Cardiac muscle cell (in vitro differentiated cells and primary cell): ENCODE measurements around the gene TMEM43. TPM values are rescaled to one million over a fixed set of nuclear protein-coding genes. Genes with fewer than 3 reads are reported as not detected.

Experiments
- DNase-seq, 2 donors: peaks; one replicate each; pipeline versions ENCODE4 v3.0.0 to v3.0.0-alpha.2; 2010 to 2017; ENCODE audit warnings: low read depth in 1 of 2, low spot score in 1 of 2
- H3K27ac ChIP-seq: fragments of 200-600 bp; sonication (generic); 2 replicates; pipeline ENCODE4 v1.5.1; 2016
- H3K27me3 ChIP-seq: fragments of 200-600 bp; sonication (generic); 2 replicates; pipeline ENCODE4 v1.6.0; 2016; ENCODE audit warnings: control low read depth
- H3K36me3 ChIP-seq: fragments of 200-600 bp; sonication (generic); 2 replicates; pipeline ENCODE4 v1.5.1; 2016; ENCODE audit warnings: control low read depth
- H3K4me1 ChIP-seq: fragments of 200-600 bp; sonication (generic); 2 replicates; pipeline ENCODE4 v1.8.1; 2017; ENCODE audit warnings: low read depth, mild to moderate bottlenecking, mixed run types
- H3K4me3 ChIP-seq: fragments of 200-600 bp; sonication (generic); 2 replicates; pipeline ENCODE4 v1.5.1; 2016; ENCODE audit warnings: mild to moderate bottlenecking
- H3K9me3 ChIP-seq: fragments of 200-600 bp; sonication (generic); 2 replicates; pipeline ENCODE4 v1.5.1; 2017; ENCODE audit warnings: low read depth, mild to moderate bottlenecking, control low read depth
- CTCF ChIP-seq: IDR thresholded peaks from 2 replicates; pipeline ENCODE4 v1.5.1; 2012; ENCODE audit warnings: low read depth, mild to moderate bottlenecking, low read length
- polyA plus RNA-seq: library from polyadenylated mRNA; unstranded; fragments of >200 nt; fragmentation: Nextera tagmentation; extraction: Ambion mirVana; gene quantifications from 2 replicates; pipeline ENCODE4 v1.2.1, GENCODE V29; 2016
- total RNA-seq: library from RNA; depleted of rRNA; stranded (reverse); fragments of >200 nt; gene quantifications from 2 replicates; pipeline ENCODE4 v1.2.3, GENCODE V29; 2016

The TMEM43 gene
- total and polyA plus RNA-seq, 2 experiments from 2014 or later: 21.5 to 27.4 TPM

DNA sequence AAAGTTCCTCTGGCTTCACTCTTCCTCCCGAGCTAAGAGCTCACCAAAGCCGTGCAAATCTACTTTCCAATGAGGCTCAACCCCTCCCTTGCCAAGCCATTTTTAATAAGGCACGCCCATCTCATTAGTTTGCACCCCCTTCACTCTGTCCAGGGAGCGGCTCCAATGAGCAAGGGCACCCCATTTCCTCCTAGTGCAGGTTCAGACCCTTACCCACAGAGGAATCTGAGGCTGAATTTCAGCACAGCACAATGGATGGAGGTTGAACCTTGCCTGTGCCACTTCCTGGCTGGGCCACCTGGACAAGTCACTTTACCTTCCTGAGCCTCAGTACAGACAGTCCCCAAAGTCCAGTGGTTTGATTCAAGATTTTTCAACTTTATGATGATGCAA is 28.1 kb downstream of the TMEM43 start:
- no peak overlapping the region for H3K27ac ChIP-seq

DNA sequence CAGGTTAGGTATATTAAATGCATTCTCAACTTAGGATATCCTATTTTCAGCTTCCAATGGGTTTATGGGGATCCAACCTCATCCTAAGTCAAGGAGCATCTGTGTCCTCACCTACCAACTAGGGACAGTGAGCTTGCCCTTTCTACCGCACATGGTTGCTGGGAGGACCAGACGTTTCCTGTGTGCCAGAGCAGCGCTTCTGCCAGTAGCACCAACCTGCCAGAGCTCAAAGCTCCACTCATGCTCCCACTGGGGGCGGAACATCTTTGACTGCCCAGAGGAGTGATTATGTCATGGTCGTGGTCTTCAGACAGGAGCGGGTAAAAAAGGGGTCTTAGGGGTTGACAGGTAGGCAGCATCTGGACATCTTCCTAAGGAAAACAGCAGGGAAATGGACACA is 28.8 kb downstream of the TMEM43 start:
- no peak for TF ChIP-seq CTCF
- DNase-seq: no peak
- H3K27me3 ChIP-seq: no peaks in the 10 kb centered on the region
- no peak overlapping the region for H3K27ac ChIP-seq
- H3K36me3 ChIP-seq: peaks cover 25% of the 10 kb centered on the region
- peaks cover 5% of the 10 kb centered on the region for H3K4me1 ChIP-seq
- no peaks in the 10 kb centered on the region for H3K9me3 ChIP-seq
- H3K4me3 ChIP-seq: no peak overlapping the region

More for the DNA sequence above, 28.1 kb downstream of the TMEM43 start:
- H3K4me1 ChIP-seq: peaks cover 5% of the 10 kb centered on the region
- DNase-seq: no peak
- peaks cover 26% of the 10 kb centered on the region for H3K36me3 ChIP-seq
- H3K4me3 ChIP-seq: no peak overlapping the region
- no peaks in the 10 kb centered on the region for H3K9me3 ChIP-seq
- no peaks in the 10 kb centered on the region for H3K27me3 ChIP-seq
- TF ChIP-seq CTCF: no peak

- Histone ChIP-seq H3K36me3 (peaks cover 31% of the 10 kb centered on the region), H3K27me3 (no peaks in the 10 kb centered on the region), H3K4me3 (no peak overlapping the region), H3K27ac (no peak overlapping the region), H3K9me3 (no peaks in the 10 kb centered on the region), H3K4me1 (peaks cover 5% of the 10 kb centered on the region)
- no peak for DNase-seq
- no peak for TF ChIP-seq CTCF
Observed at GRCh38 chr3:14154276-14154675, 29.4 kb downstream of the TMEM43 start.

DNA sequence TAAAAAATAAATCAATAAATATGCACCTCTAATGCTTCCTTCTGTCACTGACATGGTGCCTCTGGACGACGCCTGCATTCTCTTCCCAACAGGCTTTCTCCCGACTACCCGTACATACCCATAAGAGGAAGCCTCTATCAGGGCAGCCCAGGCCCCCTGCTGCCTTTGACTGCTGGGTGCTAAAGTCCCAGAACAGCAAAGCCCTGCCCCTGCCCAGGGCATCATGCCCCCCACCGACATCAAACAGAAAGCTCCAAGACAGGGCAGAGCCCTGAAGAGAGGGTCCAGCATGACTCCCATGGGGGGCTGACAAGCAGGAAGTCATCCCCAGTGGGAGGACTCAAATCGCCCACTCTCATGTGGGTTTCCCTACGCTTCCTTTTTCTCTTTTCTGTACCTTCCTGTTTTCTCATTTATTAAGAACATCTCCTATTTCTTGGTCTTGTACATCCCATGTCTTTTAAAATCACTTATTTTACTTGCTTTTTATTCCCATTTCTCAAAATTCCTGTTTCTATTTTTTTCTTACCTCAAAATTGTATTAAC is 30.1 kb downstream of the TMEM43 start:
- Histone ChIP-seq H3K27me3 (no peaks in the 10 kb centered on the region), H3K4me3 (no peak overlapping the region), H3K4me1 (peaks cover 4% of the 10 kb centered on the region), H3K36me3 (peaks cover 38% of the 10 kb centered on the region), H3K27ac (no peak overlapping the region), H3K9me3 (no peaks in the 10 kb centered on the region)
- TF ChIP-seq CTCF: no peak
- DNase-seq: no peak

DNA sequence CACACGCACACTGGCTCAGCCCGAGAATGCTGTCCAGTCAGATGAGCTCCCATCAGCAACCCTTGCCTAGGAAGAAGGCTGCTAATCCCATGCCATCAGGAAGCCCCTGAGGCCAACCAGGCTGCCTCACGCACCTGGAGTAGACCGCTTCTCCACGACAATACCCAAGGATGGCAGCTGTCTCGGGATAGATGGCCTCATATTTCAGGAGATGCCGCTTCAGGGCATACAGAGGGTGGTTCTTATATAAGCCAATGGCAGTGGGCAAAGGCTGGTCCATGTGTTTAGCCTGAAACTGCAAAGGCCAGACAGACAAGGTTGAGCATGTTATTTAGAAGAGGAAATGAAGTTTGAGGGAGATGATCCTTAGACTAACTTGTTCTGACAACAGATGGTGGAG is 31.3 kb downstream of the TMEM43 start:
- Histone ChIP-seq H3K27me3 (no peaks in the 10 kb centered on the region), H3K4me1 (no peaks in the 10 kb centered on the region), H3K27ac (no peak overlapping the region), H3K9me3 (no peaks in the 10 kb centered on the region), H3K4me3 (no peak overlapping the region), H3K36me3 (peaks cover 41% of the 10 kb centered on the region)
- TF ChIP-seq CTCF: no peak
- no peak for DNase-seq
